ENCODE measurements around the gene NEAT1. TPM values are rescaled to one million over a fixed set of nuclear protein-coding genes. Genes with fewer than 3 reads are reported as not detected.
A peak's percentile ranks its signal among the peaks of the same experiment; 100 is the strongest.
"Not testable (repeated sequence)": the region's sequence is repeated elsewhere in the genome, so short reads cannot be mapped to it uniquely, and the experiment has no call there.

Gene NEAT1
- total and polyA plus RNA-seq, 9 donors = 15.6 to 203 (median 65.3) TPM

DNA sequence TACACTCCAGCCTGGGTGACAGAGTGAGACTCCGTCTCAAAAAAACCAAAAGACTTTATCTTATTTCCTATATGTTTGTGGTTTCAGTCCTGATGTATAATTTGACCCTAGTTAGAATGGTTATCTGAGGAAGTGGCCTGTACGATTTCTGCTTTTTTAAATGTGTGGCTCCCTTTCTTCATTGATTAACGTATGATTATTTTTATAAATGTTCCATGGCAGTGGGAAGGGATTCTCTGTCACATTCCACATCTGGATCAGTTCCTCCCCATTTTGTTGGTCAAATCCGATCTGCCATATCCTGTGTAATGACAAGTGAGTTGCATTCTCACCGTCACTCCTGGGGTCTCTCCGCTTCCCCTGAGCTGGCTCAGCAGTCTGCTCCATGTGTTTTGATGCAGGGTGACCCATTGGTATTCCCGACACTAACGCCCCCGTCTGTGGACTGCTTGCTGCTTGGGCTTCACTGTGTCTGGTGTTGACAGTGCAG, 20.3 kb downstream of the NEAT1 start:
- Histone ChIP-seq H3K9me3 (replicated peaks; ENCODE audit: control insufficient read depth, low read depth, low read length) (no peaks in the 10 kb centered on the region), H3K4me3 (ENCODE audit: low read length) (no peak overlapping the region), H3K27ac (ENCODE audit: low read length) (no peak overlapping the region), H3K27me3 (ENCODE audit: control insufficient read depth, insufficient read depth, low read length) (no peaks in the 10 kb centered on the region), H3K4me1 (ENCODE audit: control insufficient read depth, insufficient read depth, low read length) (peaks cover 22% of the 10 kb centered on the region), H3K36me3 (ENCODE audit: control insufficient read depth, insufficient read depth, low read length) (peaks cover 56% of the 10 kb centered on the region)
- 45% methylated on average over 5 of the region's 9 CpGs for WGBS (ENCODE audit: insufficient coverage)
- DNase-seq = no peak

DNA sequence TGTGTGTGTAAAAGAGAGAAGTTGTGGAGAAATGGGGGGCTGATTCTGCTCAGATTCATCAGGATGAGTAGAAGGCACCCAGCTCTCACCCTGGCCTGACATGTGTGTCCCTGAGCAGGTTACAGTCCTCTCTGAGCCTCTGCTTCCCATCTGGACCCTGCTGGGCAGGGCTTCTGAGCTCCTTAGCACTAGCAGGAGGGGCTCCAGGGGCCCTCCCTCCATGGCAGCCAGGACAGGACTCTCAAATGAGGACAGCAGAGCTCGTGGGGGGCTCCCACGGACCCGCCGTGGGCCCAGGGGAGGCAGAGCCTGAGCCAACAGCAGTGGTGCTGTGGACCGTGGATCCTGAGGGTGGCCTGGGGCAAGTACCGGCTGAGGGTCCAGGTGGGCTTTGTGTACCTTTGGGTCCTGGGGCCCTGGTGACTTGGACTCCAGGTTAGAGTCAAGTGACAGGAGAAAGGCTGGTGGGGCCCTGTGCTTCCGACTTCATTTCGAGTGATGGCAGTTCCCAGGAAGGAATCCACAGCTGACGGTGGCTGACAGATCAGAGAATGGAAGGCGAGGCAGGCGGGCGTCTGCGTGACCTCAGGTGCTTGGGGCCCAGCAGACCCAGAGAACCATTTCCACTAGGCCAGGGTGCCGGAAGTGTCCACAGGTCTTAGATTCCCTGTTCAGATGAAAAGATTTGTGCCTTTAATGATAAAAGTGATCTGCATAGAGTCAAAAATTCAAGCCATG, 21.9 kb downstream of the NEAT1 start:
- WGBS (ENCODE audit: insufficient coverage) = 78% methylated on average over 8 of the region's 14 CpGs
- Histone ChIP-seq H3K27me3 (ENCODE audit: control insufficient read depth, insufficient read depth, low read length) (no peaks in the 10 kb centered on the region), H3K9me3 (replicated peaks; ENCODE audit: control insufficient read depth, low read depth, low read length) (no peaks in the 10 kb centered on the region), H3K4me3 (ENCODE audit: low read length) (no peak overlapping the region), H3K4me1 (ENCODE audit: control insufficient read depth, insufficient read depth, low read length) (peaks cover 22% of the 10 kb centered on the region), H3K27ac (ENCODE audit: low read length) (peak overlapping the region; percentile 29), H3K36me3 (ENCODE audit: control insufficient read depth, insufficient read depth, low read length) (peaks cover 52% of the 10 kb centered on the region)
- DNase-seq = no peak

DNA sequence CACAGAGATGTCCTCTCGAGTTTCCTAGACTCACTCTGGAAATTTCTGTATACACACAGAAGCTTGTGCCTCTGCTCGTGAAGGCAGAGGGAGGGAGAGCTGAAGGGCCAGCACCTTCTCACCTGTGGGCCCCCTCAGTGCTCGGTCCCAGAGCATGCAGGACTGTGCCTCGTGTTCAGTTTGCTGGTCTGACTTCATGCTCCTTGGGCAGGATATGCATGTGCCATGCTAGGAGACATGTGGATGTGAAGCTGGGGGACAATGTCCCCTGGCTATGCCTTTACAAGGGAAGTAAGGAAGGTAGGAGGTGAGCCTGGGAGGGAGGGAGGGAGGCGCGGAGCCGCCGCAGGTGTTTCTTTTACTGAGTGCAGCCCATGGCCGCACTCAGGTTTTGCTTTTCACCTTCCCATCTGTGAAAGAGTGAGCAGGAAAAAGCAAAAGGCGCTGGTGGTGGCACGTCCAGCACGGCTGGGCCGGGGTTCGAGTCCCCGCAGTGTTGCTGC, 22.6 kb downstream of the NEAT1 start:
- DNase-seq = no peak
- 64% methylated on average over 4 of the region's 15 CpGs for WGBS (ENCODE audit: insufficient coverage)
- Histone ChIP-seq H3K4me3 (ENCODE audit: low read length) (no peak overlapping the region), H3K36me3 (ENCODE audit: control insufficient read depth, insufficient read depth, low read length) (peaks cover 52% of the 10 kb centered on the region), H3K27me3 (ENCODE audit: control insufficient read depth, insufficient read depth, low read length) (no peaks in the 10 kb centered on the region), H3K9me3 (replicated peaks; ENCODE audit: control insufficient read depth, low read depth, low read length) (no peaks in the 10 kb centered on the region), H3K27ac (ENCODE audit: low read length) (no peak overlapping the region), H3K4me1 (ENCODE audit: control insufficient read depth, insufficient read depth, low read length) (peaks cover 22% of the 10 kb centered on the region)

- DNase-seq = no peak
- Histone ChIP-seq H3K9me3 (replicated peaks; ENCODE audit: control insufficient read depth, low read depth, low read length) (no peaks in the 10 kb centered on the region), H3K27me3 (ENCODE audit: control insufficient read depth, insufficient read depth, low read length) (no peaks in the 10 kb centered on the region), H3K27ac (ENCODE audit: low read length) (no peak overlapping the region), H3K4me1 (ENCODE audit: control insufficient read depth, insufficient read depth, low read length) (peaks cover 22% of the 10 kb centered on the region), H3K4me3 (ENCODE audit: low read length) (no peak overlapping the region), H3K36me3 (ENCODE audit: control insufficient read depth, insufficient read depth, low read length) (peaks cover 52% of the 10 kb centered on the region)
- 61% methylated on average over 6 of the region's 11 CpGs for WGBS (ENCODE audit: insufficient coverage)
These were observed 23.2 kb downstream of the NEAT1 start for GRCh38 chr11:65445604-65446445.

- H3K27me3 ChIP-seq (ENCODE audit: control insufficient read depth, insufficient read depth, low read length) = no peaks in the 10 kb centered on the region
- H3K36me3 ChIP-seq (ENCODE audit: control insufficient read depth, insufficient read depth, low read length) = peaks cover 48% of the 10 kb centered on the region
- 64% methylated on average over 9 of the region's 11 CpGs for WGBS (ENCODE audit: insufficient coverage)
- no peak for DNase-seq
- H3K9me3 ChIP-seq (replicated peaks; ENCODE audit: control insufficient read depth, low read depth, low read length) = no peaks in the 10 kb centered on the region
- H3K4me3 ChIP-seq (ENCODE audit: low read length) = no peak overlapping the region
- H3K27ac ChIP-seq (ENCODE audit: low read length) = no peak overlapping the region
- H3K4me1 ChIP-seq (ENCODE audit: control insufficient read depth, insufficient read depth, low read length) = peaks cover 22% of the 10 kb centered on the region
These were observed 24.1 kb downstream of the NEAT1 start for GRCh38 chr11:65446446-65447277.

GRCh38 chr11:65448074-65448417, 25.4 kb downstream of the NEAT1 start:
- Histone ChIP-seq H3K9me3 (replicated peaks; ENCODE audit: control insufficient read depth, low read depth, low read length) (no peaks in the 10 kb centered on the region), H3K27me3 (ENCODE audit: control insufficient read depth, insufficient read depth, low read length) (no peaks in the 10 kb centered on the region), H3K4me1 (ENCODE audit: control insufficient read depth, insufficient read depth, low read length) (peaks cover 27% of the 10 kb centered on the region), H3K27ac (ENCODE audit: low read length) (no peak overlapping the region), H3K36me3 (ENCODE audit: control insufficient read depth, insufficient read depth, low read length) (peaks cover 39% of the 10 kb centered on the region), H3K4me3 (ENCODE audit: low read length) (no peak overlapping the region)
- no CpG with 5 or more reads among the region's 2 CpGs for WGBS (ENCODE audit: insufficient coverage)
- DNase-seq = no peak

DNA sequence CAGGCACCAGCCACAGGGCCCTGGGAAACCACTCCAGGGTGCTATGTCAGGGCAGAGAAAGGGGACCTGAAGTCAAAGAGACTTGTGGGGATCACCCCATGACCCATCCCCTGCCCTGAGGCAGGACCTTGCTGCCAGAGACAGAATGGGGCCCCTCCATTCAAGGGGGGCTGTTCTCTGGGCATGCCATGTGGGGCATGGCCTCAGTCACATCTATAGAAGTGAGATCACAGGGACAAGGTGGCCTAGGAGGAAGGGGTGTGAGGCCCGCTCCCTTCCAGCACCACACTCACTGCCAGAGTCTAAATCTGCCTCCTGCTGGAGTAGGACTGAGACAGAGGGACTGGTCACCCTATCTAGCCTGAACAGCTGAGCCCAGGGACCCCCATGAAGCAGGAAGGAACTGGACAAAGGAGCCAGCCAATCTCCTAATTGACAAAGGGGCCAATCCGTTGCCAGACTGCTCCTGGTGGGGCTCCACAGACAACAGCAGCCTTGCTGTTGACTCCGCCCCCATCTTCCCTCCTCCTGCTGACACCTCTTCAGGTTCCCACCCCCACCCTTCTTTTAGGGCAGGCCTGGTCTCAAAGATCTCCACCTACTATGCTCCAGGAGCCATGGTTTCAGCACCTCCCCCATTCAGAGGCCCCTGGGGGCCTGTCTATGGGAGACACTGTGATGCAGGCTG, 26.0 kb downstream of the NEAT1 start:
- Histone ChIP-seq H3K27ac (ENCODE audit: low read length) (no peak overlapping the region), H3K36me3 (ENCODE audit: control insufficient read depth, insufficient read depth, low read length) (peaks cover 36% of the 10 kb centered on the region), H3K4me1 (ENCODE audit: control insufficient read depth, insufficient read depth, low read length) (peaks cover 25% of the 10 kb centered on the region), H3K27me3 (ENCODE audit: control insufficient read depth, insufficient read depth, low read length) (no peaks in the 10 kb centered on the region), H3K9me3 (replicated peaks; ENCODE audit: control insufficient read depth, low read depth, low read length) (no peaks in the 10 kb centered on the region), H3K4me3 (ENCODE audit: low read length) (no peak overlapping the region)
- 38% methylated on average over 1 of the region's 3 CpGs for WGBS (ENCODE audit: insufficient coverage)
- DNase-seq = no peak

- H3K4me1 ChIP-seq (ENCODE audit: control insufficient read depth, insufficient read depth, low read length) = peaks cover 30% of the 10 kb centered on the region
- not testable (repeated sequence) for H3K9me3 ChIP-seq (replicated peaks; ENCODE audit: control insufficient read depth, low read depth, low read length); H3K27me3 ChIP-seq (ENCODE audit: control insufficient read depth, insufficient read depth, low read length); H3K27ac ChIP-seq (ENCODE audit: low read length); DNase-seq; H3K36me3 ChIP-seq (ENCODE audit: control insufficient read depth, insufficient read depth, low read length); H3K4me3 ChIP-seq (ENCODE audit: low read length)
- no CpG with 5 or more reads among the region's 30 CpGs for WGBS (ENCODE audit: insufficient coverage)
These were observed 28.7 kb downstream of the NEAT1 start for GRCh38 chr11:65451301-65451700.

- not testable (repeated sequence) for DNase-seq; H3K36me3 ChIP-seq (ENCODE audit: control insufficient read depth, insufficient read depth, low read length); H3K27me3 ChIP-seq (ENCODE audit: control insufficient read depth, insufficient read depth, low read length); H3K4me3 ChIP-seq (ENCODE audit: low read length); H3K9me3 ChIP-seq (replicated peaks; ENCODE audit: control insufficient read depth, low read depth, low read length)
- H3K27ac ChIP-seq (ENCODE audit: low read length) = peak overlapping the region; percentile 89
- no CpG with 5 or more reads among the region's 3 CpGs for WGBS (ENCODE audit: insufficient coverage)
- H3K4me1 ChIP-seq (ENCODE audit: control insufficient read depth, insufficient read depth, low read length) = peaks cover 30% of the 10 kb centered on the region
These were observed 29.7 kb downstream of the NEAT1 start for GRCh38 chr11:65452259-65452658.
